Mesenchymal stem cell (in vitro differentiated cells and primary cell): ENCODE measurements around the gene CORO2B.

Experiments used
- DNase-seq: peaks from one replicate; pipeline ENCODE4 v3.0.0-alpha.2; 2013
- H2AFZ ChIP-seq: one replicate; pipeline ENCODE4 v1.6.1; 2013; ENCODE audit warnings: low read depth, mild to moderate bottlenecking, control low read depth, inconsistent platforms, low read length, moderate library complexity
- H2AK5ac ChIP-seq: 2 replicates; pipeline ENCODE4 v1.6.1; 2013; ENCODE audit warnings: low read length, moderate library complexity, mild to moderate bottlenecking, inconsistent platforms; ENCODE audit not compliant: severe bottlenecking
- H2BK120ac ChIP-seq: one replicate; pipeline ENCODE4 v1.6.1; 2013; ENCODE audit warnings: low read depth, mild to moderate bottlenecking, inconsistent platforms, low read length, moderate library complexity
- H2BK12ac ChIP-seq, 2 experiments: one replicate each; pipeline ENCODE4 v1.6.1; 2013; ENCODE audit warnings: inconsistent platforms in 2 of 2, low read length in 2 of 2, mild to moderate bottlenecking in 2 of 2, moderate library complexity in 2 of 2, control low read depth in 1 of 2
- H2BK15ac ChIP-seq: one replicate; pipeline ENCODE4 v1.6.1; 2013; ENCODE audit warnings: mild to moderate bottlenecking, low read depth, inconsistent platforms; ENCODE audit not compliant: poor library complexity, severe bottlenecking
- H2BK5ac ChIP-seq: 2 replicates; pipeline ENCODE4 v1.6.1; 2013; ENCODE audit warnings: low read depth, mild to moderate bottlenecking, low read length, control low read depth, inconsistent platforms; ENCODE audit not compliant: poor library complexity, severe bottlenecking
- H3K14ac ChIP-seq, 2 experiments: one replicate each; pipeline ENCODE4 v1.6.1; 2013; ENCODE audit warnings: inconsistent platforms in 2 of 2, low read length in 2 of 2, control low read depth in 1 of 2, mild to moderate bottlenecking in 1 of 2, moderate library complexity in 1 of 2
- H3K18ac ChIP-seq, 2 experiments: one replicate each; pipeline ENCODE4 v1.6.1; 2013; ENCODE audit warnings: inconsistent platforms in 2 of 2, low read length in 2 of 2, control low read depth in 1 of 2, low read depth in 1 of 2, mild to moderate bottlenecking in 1 of 2
- H3K23ac ChIP-seq, 2 experiments: one replicate each; pipeline ENCODE4 v1.6.1; 2013; ENCODE audit warnings: inconsistent platforms in 2 of 2, low read length in 2 of 2, mild to moderate bottlenecking in 2 of 2, moderate library complexity in 2 of 2, control low read depth in 1 of 2
- H3K27ac ChIP-seq: 2 replicates; pipeline ENCODE4 v1.5.1; 2013; ENCODE audit warnings: mild to moderate bottlenecking, moderate library complexity, low read length, control low read depth, inconsistent platforms; ENCODE audit not compliant: poor library complexity, severe bottlenecking
- H3K27me3 ChIP-seq, 2 experiments: 2 replicates each; pipeline versions ENCODE4 v1.6.1 to v1.7.0; 2013; ENCODE audit warnings: low read length in 2 of 2, mild to moderate bottlenecking in 2 of 2, moderate library complexity in 2 of 2, control low read depth in 1 of 2, inconsistent platforms in 1 of 2; ENCODE audit not compliant: control insufficient read depth in 1 of 2, insufficient read depth in 1 of 2
- H3K36me3 ChIP-seq, 2 experiments: 2 replicates each; pipeline versions ENCODE4 v1.6.1 to v1.7.0; 2013; ENCODE audit warnings: low read length in 2 of 2, control low read depth in 1 of 2, inconsistent platforms in 1 of 2, low read depth in 1 of 2, mild to moderate bottlenecking in 1 of 2; ENCODE audit not compliant: insufficient read depth in 2 of 2, control insufficient read depth in 1 of 2
- H3K4ac ChIP-seq, 2 experiments: one replicate each; pipeline ENCODE4 v1.6.1; 2013; ENCODE audit warnings: inconsistent platforms in 2 of 2, low read length in 2 of 2, mild to moderate bottlenecking in 2 of 2, moderate library complexity in 2 of 2, control low read depth in 1 of 2, low read depth in 1 of 2
- H3K4me1 ChIP-seq: 2 replicates; pipeline ENCODE4 v1.6.1; 2013; ENCODE audit warnings: low read depth, low read length, control low read depth; ENCODE audit not compliant: control insufficient read depth, insufficient read depth
- H3K4me2 ChIP-seq: 2 replicates; pipeline ENCODE4 v1.6.1; 2013; ENCODE audit warnings: low read length, mild to moderate bottlenecking, inconsistent platforms; ENCODE audit not compliant: poor library complexity, severe bottlenecking
- H3K4me3 ChIP-seq, 2 experiments: 2 replicates each; pipeline versions ENCODE4 v1.5.1 to v1.7.0; 2013; ENCODE audit warnings: low read length in 2 of 2, mild to moderate bottlenecking in 2 of 2, control low read depth in 1 of 2, low read depth in 1 of 2; ENCODE audit not compliant: insufficient read depth in 1 of 2
- H3K79me1 ChIP-seq: replicated peaks from 2 replicates; pipeline ENCODE4 v1.6.1; 2013; ENCODE audit warnings: mild to moderate bottlenecking, control low read depth, low read length, inconsistent platforms; ENCODE audit not compliant: poor library complexity, severe bottlenecking
- H3K9ac ChIP-seq: 2 replicates; pipeline ENCODE4 v1.7.0; 2013; ENCODE audit warnings: mild to moderate bottlenecking, low read length, moderate library complexity
- H3K9me3 ChIP-seq: 2 replicates; pipeline ENCODE4 v1.7.0; 2013; ENCODE audit warnings: mild to moderate bottlenecking, low read length; ENCODE audit not compliant: control insufficient read depth
- H4K8ac ChIP-seq: one replicate; pipeline ENCODE4 v1.6.1; 2013; ENCODE audit warnings: inconsistent platforms, mild to moderate bottlenecking, low read length, moderate library complexity
- H4K91ac ChIP-seq: one replicate; pipeline ENCODE4 v1.6.1; 2013; ENCODE audit warnings: mild to moderate bottlenecking, low read length, inconsistent platforms
- WGBS: methylation state at CpG from one replicate; pipeline ENCODE4 v1.1.7; 2013; ENCODE audit warnings: mixed read lengths; 5-methylcytosine and 5-hydroxymethylcytosine counted together

The CORO2B gene

GRCh38 chr15:68599153-68599545 lies 20.4 kb downstream of the CORO2B start:
- Histone ChIP-seq H2BK5ac (no peak overlapping the region), H3K4ac (peak overlapping the region in 1 of 2 experiments; percentile 11), H3K9me3 (no peaks in the 10 kb centered on the region), H3K4me2 (no peak overlapping the region), H2BK12ac (peak overlapping the region in 1 of 2 experiments; percentile 81), H2AK5ac (peak overlapping the region; percentile 18), H2BK120ac (no peak overlapping the region), H4K91ac (no peak overlapping the region), H3K14ac (no peak overlapping the region), H2AFZ (no peak overlapping the region), H3K4me1 (peaks cover 36% of the 10 kb centered on the region), H3K79me1 (peaks cover 38% of the 10 kb centered on the region), H3K4me3 (peak overlapping the region in 1 of 2 experiments; percentile 2), H2BK15ac (peak overlapping the region; percentile 78), H3K27me3 (no peaks in the 10 kb centered on the region), H3K36me3 (peaks cover 0 to 9% of the 10 kb centered on the region in 2 experiments), H3K9ac (peak overlapping the region; percentile 82), H4K8ac (no peak overlapping the region), H3K27ac (no peak overlapping the region), H3K18ac (no peak overlapping the region), H3K23ac (no peak overlapping the region)
- no peak for DNase-seq
- 97% methylated on average over 6 of the region's 6 CpGs for WGBS

GRCh38 chr15:68599560-68600071 lies 20.8 kb downstream of the CORO2B start:
- no peak overlapping the region for H2BK120ac ChIP-seq
- H3K4me2 ChIP-seq = no peak overlapping the region
- H3K4me3 ChIP-seq = peak overlapping the region in 1 of 2 experiments; percentile 26
- no peak overlapping the region for H2AFZ ChIP-seq
- H2BK15ac ChIP-seq = no peak overlapping the region
- 39% methylated on average over 7 of the region's 7 CpGs for WGBS
- no peak overlapping the region for H3K14ac ChIP-seq
- H3K36me3 ChIP-seq = peaks cover 0 to 9% of the 10 kb centered on the region in 2 experiments
- no peak overlapping the region for H4K91ac ChIP-seq
- no peak overlapping the region for H3K4ac ChIP-seq
- H3K4me1 ChIP-seq = peaks cover 34% of the 10 kb centered on the region
- no peak overlapping the region for H3K27ac ChIP-seq
- no peak overlapping the region for H2BK5ac ChIP-seq
- peak; percentile 87 for DNase-seq
- no peaks in the 10 kb centered on the region for H3K27me3 ChIP-seq
- H3K79me1 ChIP-seq = peaks cover 37% of the 10 kb centered on the region
- H3K23ac ChIP-seq = no peak overlapping the region
- H2AK5ac ChIP-seq = no peak overlapping the region
- peak overlapping the region; percentile 47 for H4K8ac ChIP-seq
- no peak overlapping the region for H3K18ac ChIP-seq
- peak overlapping the region; percentile 82 for H3K9ac ChIP-seq
- H2BK12ac ChIP-seq = no peak overlapping the region
- H3K9me3 ChIP-seq = no peaks in the 10 kb centered on the region

GRCh38 chr15:68601206-68602197 lies 22.7 kb downstream of the CORO2B start:
- no peak overlapping the region for H4K8ac ChIP-seq
- no peak overlapping the region for H3K14ac ChIP-seq
- no peak for DNase-seq
- H3K79me1 ChIP-seq = peaks cover 34% of the 10 kb centered on the region
- H3K9ac ChIP-seq = peak overlapping the region; percentile 28
- H2AFZ ChIP-seq = no peak overlapping the region
- WGBS = 91% methylated on average over 23 of the region's 23 CpGs
- no peak overlapping the region for H2BK5ac ChIP-seq
- no peak overlapping the region for H2BK12ac ChIP-seq
- H3K23ac ChIP-seq = no peak overlapping the region
- H3K18ac ChIP-seq = no peak overlapping the region
- no peak overlapping the region for H3K4ac ChIP-seq
- H4K91ac ChIP-seq = peak overlapping the region; percentile 22
- no peak overlapping the region for H3K4me2 ChIP-seq
- no peak overlapping the region for H2BK120ac ChIP-seq
- H3K27ac ChIP-seq = no peak overlapping the region
- H3K36me3 ChIP-seq = peaks cover 0 to 6% of the 10 kb centered on the region in 2 experiments
- H2BK15ac ChIP-seq = no peak overlapping the region
- H3K4me3 ChIP-seq = no peak overlapping the region
- H3K4me1 ChIP-seq = peaks cover 32% of the 10 kb centered on the region
- H3K27me3 ChIP-seq = no peaks in the 10 kb centered on the region
- H3K9me3 ChIP-seq = no peaks in the 10 kb centered on the region
- H2AK5ac ChIP-seq = no peak overlapping the region
